Fibroblast of lung (primary cell): ENCODE results near the gene PEF1.

ENCODE experiments used
- CTCF ChIP-seq, 2 donors: IDR thresholded peaks in 1 of 2; conservative IDR thresholded peaks in 1 of 2; 1 replicate in 1 of 2; 2 replicates in 1 of 2; pipeline ENCODE4 v1.5.1; 2011 to 2012; ENCODE audit warnings: low read length in 2 of 2, control low read depth in 1 of 2, inconsistent platforms in 1 of 2, low read depth in 1 of 2, mild to moderate bottlenecking in 1 of 2
- EZH2 ChIP-seq: IDR thresholded peaks from 2 replicates; pipeline ENCODE4 v1.5.1; 2012; ENCODE audit warnings: low read length, control low read depth, mild to moderate bottlenecking; ENCODE audit errors: missing control alignments

DNA sequence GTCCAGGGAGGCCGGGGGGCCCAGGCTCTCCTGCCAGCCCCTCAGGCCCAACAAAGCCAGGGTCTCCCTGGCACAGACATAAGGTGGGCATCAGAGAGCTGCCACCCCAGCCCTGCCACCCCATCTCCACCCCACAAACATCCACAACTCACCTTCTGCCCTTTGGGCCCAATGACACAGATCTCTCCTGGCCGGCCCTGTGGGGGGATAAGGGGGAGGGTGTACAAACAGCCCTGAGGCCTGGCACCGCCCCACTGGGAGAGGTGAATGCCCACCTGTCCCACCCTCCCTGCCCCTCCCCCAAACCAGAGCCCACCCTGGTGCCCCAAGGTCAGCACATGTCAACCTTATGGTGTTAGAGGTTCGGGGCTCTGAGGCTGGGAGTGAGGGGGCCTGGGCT lies 46.8 kb upstream of the PEF1 start:
- TF ChIP-seq CTCF (conservative IDR thresholded peaks at IDR 0.05 in 1 of 2, IDR thresholded peaks at IDR 0.05 in 1 of 2; ENCODE audit: low read depth in 1 of 2, low read length in 2 of 2) (no peak), EZH2 (no peak)
